Measurements from ENCODE around the gene EPHA3.

The EPHA3 gene

GRCh38 chr3:89154416-89154815, 47.0 kb downstream of the EPHA3 start:
- no peak for DNase-seq

GRCh38 chr3:89155811-89156210, 48.4 kb downstream of the EPHA3 start:
- DNase-seq: no peak

- no peak for DNase-seq
Observed at GRCh38 chr3:89157575-89157974, 50.2 kb downstream of the EPHA3 start.

GRCh38 chr3:89159605-89160004, 52.2 kb downstream of the EPHA3 start:
- DNase-seq: no peak

- no peak for DNase-seq
Observed at GRCh38 chr3:89164774-89165173, 57.4 kb downstream of the EPHA3 start.

GRCh38 chr3:89165636-89166263, 58.3 kb downstream of the EPHA3 start:
- no peak for DNase-seq

GRCh38 chr3:89171687-89172545, 64.5 kb downstream of the EPHA3 start:
- DNase-seq: no peak

GRCh38 chr3:89173546-89173945, 66.1 kb downstream of the EPHA3 start:
- no peak for DNase-seq

- no peak for DNase-seq
Observed at GRCh38 chr3:89179355-89180001, 72.1 kb downstream of the EPHA3 start.

GRCh38 chr3:89180334-89180733, 72.9 kb downstream of the EPHA3 start:
- no peak for DNase-seq

- no peak for DNase-seq
Observed at GRCh38 chr3:89182056-89182455, 74.6 kb downstream of the EPHA3 start.

GRCh38 chr3:89184151-89184995, 77.0 kb downstream of the EPHA3 start:
- DNase-seq: no peak

- DNase-seq: no peak
Observed at GRCh38 chr3:89186456-89186855, 79.0 kb downstream of the EPHA3 start.

- no peak for DNase-seq
Observed at GRCh38 chr3:89198591-89198990, 91.2 kb downstream of the EPHA3 start.

GRCh38 chr3:89212619-89213018, 105.2 kb downstream of the EPHA3 start:
- no peak for DNase-seq

GRCh38 chr3:89216016-89216739, 108.8 kb downstream of the EPHA3 start:
- no peak for DNase-seq

GRCh38 chr3:89217148-89217685, 109.8 kb downstream of the EPHA3 start:
- no peak for DNase-seq

GRCh38 chr3:89221924-89222323, 114.5 kb downstream of the EPHA3 start:
- DNase-seq: no peak

- no peak for DNase-seq
Observed at GRCh38 chr3:89223188-89223587, 115.8 kb downstream of the EPHA3 start.

GRCh38 chr3:89227218-89227617, 119.8 kb downstream of the EPHA3 start:
- no peak for DNase-seq

GRCh38 chr3:89227634-89228033, 120.2 kb downstream of the EPHA3 start:
- DNase-seq: no peak

- no peak for DNase-seq
Observed at GRCh38 chr3:89232155-89232554, 124.7 kb downstream of the EPHA3 start.

Data from activated CD4-positive, alpha-beta T cell treated with anti-CD3 and anti-CD28 coated beads, Interleukin-10, Interleukin-2, amounts not matched to agents 100 ng/mL and 50 ng/mL, durations not matched to agents 16 hours and 8 hours (primary cell).